WI38 (cell line): ENCODE results near the gene ARMCX1.
"Not testable (repeated sequence)": the region's sequence is repeated elsewhere in the genome, so short reads cannot be mapped to it uniquely, and the experiment has no call there.

Source experiments
- H3K4me3 ChIP-seq: 2 replicates; pipeline ENCODE4 v1.5.1; 2011; ENCODE audit warnings: low read depth, mild to moderate bottlenecking, control low read depth, low read length
- TF ChIP-seq, protein P1 (sequence below): IDR thresholded peaks from 2 replicates; pipeline ENCODE4 v1.5.1; 2012; ENCODE audit warnings: low read depth, mild to moderate bottlenecking, control low read depth, low read length

ARMCX1 gene

DNA sequence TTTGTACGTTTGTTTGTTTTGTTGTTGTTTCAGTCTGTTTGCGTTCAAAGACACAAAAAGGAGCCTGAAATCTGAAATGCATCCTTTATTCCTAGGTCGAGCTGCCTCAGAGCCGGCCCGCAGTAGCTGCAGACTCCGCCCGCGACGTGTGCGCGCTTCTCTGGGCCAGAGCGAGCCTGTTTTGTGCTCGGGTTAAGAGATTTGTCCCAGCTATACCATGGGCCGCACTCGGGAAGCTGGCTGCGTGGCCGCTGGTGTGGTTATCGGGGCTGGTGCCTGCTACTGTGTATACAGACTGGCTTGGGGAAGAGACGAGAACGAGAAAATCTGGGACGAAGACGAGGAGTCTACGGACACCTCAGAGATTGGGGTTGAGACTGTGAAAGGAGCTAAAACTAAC is 2.4 kb downstream of the ARMCX1 start:
- H3K4me3 ChIP-seq = no peak overlapping the region
- TF ChIP-seq, protein P1, sequence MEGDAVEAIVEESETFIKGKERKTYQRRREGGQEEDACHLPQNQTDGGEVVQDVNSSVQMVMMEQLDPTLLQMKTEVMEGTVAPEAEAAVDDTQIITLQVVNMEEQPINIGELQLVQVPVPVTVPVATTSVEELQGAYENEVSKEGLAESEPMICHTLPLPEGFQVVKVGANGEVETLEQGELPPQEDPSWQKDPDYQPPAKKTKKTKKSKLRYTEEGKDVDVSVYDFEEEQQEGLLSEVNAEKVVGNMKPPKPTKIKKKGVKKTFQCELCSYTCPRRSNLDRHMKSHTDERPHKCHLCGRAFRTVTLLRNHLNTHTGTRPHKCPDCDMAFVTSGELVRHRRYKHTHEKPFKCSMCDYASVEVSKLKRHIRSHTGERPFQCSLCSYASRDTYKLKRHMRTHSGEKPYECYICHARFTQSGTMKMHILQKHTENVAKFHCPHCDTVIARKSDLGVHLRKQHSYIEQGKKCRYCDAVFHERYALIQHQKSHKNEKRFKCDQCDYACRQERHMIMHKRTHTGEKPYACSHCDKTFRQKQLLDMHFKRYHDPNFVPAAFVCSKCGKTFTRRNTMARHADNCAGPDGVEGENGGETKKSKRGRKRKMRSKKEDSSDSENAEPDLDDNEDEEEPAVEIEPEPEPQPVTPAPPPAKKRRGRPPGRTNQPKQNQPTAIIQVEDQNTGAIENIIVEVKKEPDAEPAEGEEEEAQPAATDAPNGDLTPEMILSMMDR = no peak

DNA sequence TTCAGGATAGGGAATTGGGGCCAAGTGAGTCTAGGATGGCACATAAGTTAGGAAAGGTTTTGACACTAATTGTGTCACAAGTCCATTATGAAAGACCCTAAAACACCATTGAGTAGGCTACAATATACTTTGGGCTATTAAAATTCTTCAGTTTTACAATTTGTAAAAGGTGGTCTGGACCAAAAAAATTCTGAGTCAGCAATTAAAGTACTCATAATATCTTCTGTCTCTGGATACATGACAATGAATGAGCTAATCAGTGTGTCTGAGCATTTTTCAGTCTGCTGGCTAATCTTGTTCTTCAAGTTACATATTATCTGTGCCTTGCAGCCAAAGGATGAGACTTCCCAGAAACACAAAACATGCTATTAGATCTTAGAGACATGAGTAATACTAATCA is 14.3 kb downstream of the ARMCX1 start:
- no peak overlapping the region for H3K4me3 ChIP-seq
- TF ChIP-seq, protein P1 = no peak

DNA sequence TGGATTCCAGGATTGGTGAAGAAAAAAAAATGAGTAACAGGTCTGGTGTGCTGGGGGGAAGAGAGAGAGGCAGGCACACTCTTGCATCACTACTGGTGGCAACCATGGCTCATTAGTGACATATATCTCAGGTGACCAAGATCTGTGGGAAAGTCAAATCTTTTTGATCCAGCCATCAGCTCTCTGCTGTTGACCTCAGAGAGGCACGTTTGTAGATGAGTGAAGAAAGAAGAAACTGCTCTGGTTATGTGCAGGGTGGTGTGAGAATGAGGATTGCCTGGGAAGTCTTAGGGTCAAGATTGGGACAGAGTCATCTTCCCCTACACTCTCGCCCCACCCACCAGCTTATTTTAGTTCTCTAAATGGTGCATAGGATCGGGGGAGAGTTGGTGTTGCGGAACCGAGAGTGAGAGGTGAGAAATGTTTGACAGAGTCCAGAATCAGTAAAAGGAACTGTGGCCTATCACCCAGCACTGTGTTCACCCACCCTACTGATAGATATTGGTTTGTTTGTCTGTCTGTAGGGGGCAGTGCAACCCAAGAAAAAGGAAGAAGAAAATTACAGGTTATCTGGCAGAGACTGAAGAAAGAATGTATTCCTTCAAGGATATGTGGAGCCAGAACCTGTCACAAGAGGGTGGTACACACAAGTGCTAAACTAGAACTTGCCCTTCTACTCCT is 45.5 kb downstream of the ARMCX1 start:
- TF ChIP-seq, protein P1 = 0 out of 2 replicates have a peak, but pooled peaks have one; percentile 31
- H3K4me3 ChIP-seq = no peak overlapping the region

DNA sequence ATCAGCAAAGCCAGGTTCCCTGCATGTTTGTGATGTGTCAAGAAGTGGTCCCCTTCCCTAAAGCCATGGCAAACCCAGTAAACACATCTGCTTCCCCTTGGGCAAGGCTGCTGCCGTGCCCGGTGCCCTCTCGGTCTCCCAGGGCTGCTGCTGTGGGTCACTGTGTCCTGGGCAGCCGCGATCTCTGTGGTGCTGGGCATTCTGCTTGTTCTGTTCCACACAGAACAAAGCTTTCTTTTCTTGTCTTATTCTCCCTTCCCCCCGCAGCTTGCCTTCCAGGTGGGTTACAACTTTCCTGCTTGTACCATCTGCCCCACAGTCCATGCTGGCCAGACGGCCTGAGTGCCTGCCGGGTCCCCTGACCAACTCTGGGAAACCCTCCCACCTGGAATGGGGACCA is 49.2 kb downstream of the ARMCX1 start:
- not testable (repeated sequence) for H3K4me3 ChIP-seq

DNA sequence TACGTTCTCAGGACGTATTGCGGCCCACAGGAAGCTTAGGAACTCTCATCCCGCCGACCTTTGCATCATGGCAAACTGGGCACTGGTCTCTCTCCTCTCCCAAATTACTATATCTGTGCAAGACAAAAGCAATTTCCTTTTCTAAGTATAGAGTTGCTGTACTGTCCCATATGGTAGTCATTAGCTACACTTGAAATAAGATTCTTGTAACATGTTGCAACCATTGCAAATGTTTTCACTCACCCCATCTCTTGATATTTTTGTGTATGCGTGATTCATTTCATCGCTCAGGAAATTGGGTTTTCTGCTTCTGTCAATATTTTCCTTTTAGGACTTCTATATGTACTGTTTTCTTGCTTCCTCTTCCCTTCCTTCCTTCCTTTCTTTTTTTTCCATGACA is 51.7 kb downstream of the ARMCX1 start:
- H3K4me3 ChIP-seq = no peak overlapping the region
- TF ChIP-seq, protein P1 = no peak
